ENCODE measurements around the gene APPBP2.

The APPBP2 gene

DNA sequence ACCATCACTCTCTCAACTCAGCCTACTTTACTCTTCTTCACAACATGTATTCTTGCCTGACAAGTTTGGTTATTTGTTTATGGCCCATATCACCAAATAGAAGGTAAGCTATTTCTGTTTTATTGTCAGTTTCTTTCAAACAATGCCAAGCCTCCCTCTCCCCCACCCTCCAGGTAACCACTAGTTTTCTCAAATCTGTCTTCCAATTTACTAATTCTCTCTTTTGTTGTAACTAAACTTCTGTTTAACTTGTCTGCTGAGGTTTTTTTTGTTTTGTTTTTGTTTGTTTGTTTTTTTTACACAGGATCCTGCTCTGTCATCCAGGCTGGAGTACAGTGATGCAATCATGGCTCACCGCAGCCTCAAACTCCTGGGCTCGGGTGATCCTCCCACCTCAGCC, 68.9 kb downstream of the APPBP2 start:
- no peak for DNase-seq (ENCODE audit: low read depth)
- no peak overlapping the region for H3K4me3 ChIP-seq (ENCODE audit: low read depth, low read length)
- TF ChIP-seq, protein P1, sequence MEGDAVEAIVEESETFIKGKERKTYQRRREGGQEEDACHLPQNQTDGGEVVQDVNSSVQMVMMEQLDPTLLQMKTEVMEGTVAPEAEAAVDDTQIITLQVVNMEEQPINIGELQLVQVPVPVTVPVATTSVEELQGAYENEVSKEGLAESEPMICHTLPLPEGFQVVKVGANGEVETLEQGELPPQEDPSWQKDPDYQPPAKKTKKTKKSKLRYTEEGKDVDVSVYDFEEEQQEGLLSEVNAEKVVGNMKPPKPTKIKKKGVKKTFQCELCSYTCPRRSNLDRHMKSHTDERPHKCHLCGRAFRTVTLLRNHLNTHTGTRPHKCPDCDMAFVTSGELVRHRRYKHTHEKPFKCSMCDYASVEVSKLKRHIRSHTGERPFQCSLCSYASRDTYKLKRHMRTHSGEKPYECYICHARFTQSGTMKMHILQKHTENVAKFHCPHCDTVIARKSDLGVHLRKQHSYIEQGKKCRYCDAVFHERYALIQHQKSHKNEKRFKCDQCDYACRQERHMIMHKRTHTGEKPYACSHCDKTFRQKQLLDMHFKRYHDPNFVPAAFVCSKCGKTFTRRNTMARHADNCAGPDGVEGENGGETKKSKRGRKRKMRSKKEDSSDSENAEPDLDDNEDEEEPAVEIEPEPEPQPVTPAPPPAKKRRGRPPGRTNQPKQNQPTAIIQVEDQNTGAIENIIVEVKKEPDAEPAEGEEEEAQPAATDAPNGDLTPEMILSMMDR (IDR thresholded peaks at IDR 0.05; ENCODE audit: insufficient read depth, low read depth, low read length, missing control alignments), result no peak

DNA sequence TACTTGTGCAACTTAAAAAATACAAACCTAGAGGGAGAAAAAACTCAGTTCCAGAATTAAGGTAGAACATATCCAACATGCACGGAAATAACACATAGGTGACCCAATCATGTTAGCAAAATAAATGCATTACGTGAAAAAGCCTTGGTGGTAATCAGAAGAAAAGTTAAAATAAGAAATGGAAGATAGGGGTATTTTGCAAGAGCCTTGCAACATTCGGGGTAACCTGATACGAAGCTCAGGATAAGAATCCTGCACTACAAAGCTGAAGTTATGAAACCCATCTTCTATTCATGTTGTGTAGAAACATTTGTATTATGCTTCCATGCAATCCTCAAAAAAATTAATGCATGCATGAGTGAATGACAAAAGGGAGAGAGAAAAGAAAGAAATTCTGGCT, 70.7 kb downstream of the APPBP2 start:
- DNase-seq (ENCODE audit: low read depth), result no peak
- TF ChIP-seq, protein P1 (IDR thresholded peaks at IDR 0.05; ENCODE audit: insufficient read depth, low read depth, low read length, missing control alignments), result no peak

DNA sequence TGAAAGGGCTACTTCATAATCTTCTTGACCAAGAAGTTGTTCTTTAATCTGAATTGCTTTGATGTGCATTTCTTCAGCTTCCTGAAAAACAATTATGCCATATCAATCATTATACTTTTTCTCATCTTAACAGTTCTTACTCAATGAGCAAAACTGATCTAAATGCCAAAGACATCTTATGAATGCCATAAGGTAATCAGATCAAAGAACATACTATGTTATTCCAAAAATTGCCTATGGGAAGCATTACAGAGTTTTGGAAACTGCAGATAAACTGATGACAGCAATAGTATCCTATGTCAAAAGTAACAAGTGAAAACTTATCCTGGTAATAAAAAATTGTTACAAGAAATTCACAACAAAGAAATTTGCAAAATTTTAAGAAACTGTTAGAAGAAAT, 74.1 kb downstream of the APPBP2 start:
- DNase-seq (ENCODE audit: low read depth), result no peak
- no peak overlapping the region for H3K4me3 ChIP-seq (ENCODE audit: low read depth, low read length)
- TF ChIP-seq, protein P1 (IDR thresholded peaks at IDR 0.05; ENCODE audit: insufficient read depth, low read depth, low read length, missing control alignments), result no peak

More for the DNA sequence above, 70.7 kb downstream of the APPBP2 start:
- no peak overlapping the region for H3K4me3 ChIP-seq (ENCODE audit: low read depth, low read length)

DNA sequence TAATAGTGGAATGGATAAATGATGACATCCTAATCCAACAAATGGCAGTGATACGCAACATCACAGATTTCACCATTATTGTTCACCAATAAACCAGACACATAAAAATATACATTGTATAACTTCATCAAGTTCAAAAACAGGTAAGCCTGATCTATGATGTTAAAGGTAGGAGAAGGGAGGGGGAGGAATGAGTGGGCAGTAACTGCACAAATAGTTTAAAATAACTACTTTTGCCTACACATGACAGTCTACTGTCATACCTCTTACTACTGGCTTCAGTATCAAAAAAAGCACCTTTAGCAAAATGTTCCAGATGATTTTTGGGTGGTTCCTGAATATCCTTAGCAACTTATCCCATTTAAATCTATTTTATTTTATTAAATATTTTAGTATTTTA, 75.0 kb downstream of the APPBP2 start:
- no peak overlapping the region for H3K4me3 ChIP-seq (ENCODE audit: low read depth, low read length)
- no peak for DNase-seq (ENCODE audit: low read depth)
- TF ChIP-seq, protein P1 (IDR thresholded peaks at IDR 0.05; ENCODE audit: insufficient read depth, low read depth, low read length, missing control alignments), result no peak

DNA sequence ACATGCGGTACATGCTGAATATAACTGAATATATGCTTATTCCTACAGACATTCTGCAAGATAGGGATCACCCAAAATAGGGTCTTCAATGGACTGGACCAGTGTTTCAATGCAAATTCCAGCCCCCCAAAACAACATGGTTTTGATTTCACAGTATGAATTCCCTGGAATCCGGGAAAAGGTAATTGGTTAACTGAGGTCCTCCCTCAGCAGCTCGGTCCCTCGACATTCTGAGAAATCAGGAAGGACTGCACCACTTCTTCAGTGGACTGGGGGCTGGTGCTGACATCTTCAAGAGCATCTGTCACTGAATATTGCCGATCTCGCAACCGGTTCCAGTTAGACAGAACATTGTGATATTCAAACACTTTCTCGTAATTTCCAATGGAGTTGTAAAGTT, 78.7 kb downstream of the APPBP2 start:
- no peak for DNase-seq (ENCODE audit: low read depth)
- no peak overlapping the region for H3K4me3 ChIP-seq (ENCODE audit: low read depth, low read length)
- TF ChIP-seq, protein P1 (IDR thresholded peaks at IDR 0.05; ENCODE audit: insufficient read depth, low read depth, low read length, missing control alignments), result no peak

DNA sequence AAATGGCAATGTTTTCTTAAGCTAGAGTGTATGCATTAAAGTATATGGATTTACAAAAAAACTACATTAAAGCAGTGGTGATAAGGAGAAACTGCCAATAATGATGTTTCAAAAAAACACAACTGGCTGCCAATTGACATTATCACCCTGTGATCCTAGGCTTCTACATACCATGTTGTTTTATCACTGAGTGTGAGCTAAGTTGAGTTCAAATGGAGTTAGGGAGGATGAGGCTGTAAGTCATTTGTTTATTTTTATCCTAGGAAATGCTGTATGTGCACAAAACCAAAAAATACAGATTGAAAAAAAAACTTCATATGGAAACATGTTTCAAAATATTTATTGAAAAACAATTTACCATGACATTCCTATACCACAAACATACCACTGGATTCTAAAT, 80.9 kb downstream of the APPBP2 start:
- DNase-seq (ENCODE audit: low read depth), result no peak
- TF ChIP-seq, protein P1 (IDR thresholded peaks at IDR 0.05; ENCODE audit: insufficient read depth, low read depth, low read length, missing control alignments), result no peak
- no peak overlapping the region for H3K4me3 ChIP-seq (ENCODE audit: low read depth, low read length)

DNA sequence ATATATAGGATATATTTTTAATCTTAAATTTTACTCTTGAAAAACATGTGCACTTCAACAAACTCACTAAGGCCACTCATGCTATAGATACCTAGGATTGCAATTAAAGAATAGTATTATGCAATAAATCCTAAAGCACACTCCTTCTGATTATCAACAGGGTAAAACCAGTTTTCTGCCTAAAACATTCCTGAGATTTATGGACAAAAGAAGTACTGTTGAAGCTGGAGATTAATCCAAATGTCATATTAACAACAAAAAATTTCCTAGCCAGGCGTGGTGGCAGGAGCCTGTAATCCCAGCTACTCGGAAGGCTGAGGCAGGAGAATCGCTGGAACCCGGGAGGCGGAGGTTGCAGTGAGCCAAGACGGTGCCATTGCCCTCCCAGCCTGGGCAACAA, 82.3 kb downstream of the APPBP2 start:
- no peak for DNase-seq (ENCODE audit: low read depth)
- TF ChIP-seq, protein P1 (IDR thresholded peaks at IDR 0.05; ENCODE audit: insufficient read depth, low read depth, low read length, missing control alignments), result no peak
- no peak overlapping the region for H3K4me3 ChIP-seq (ENCODE audit: low read depth, low read length)

Measured in GM12865 (cell line).